Measurements from ENCODE around the gene ANK2.

Gene ANK2

GRCh38 chr4:113071805-113072204 lies 22.4 kb downstream of the ANK2 start:
- DNase-seq = no peak
- no peaks in the 10 kb centered on the region for H3K36me3 ChIP-seq (ENCODE audit: control insufficient read depth in 4 of 4, insufficient read depth in 4 of 4, low read length in 3 of 4)
- no peaks in the 10 kb centered on the region for H3K27me3 ChIP-seq (replicated peaks in 2 of 5; ENCODE audit: control insufficient read depth in 4 of 5, insufficient read depth in 5 of 5, low read length in 4 of 5)
- H3K9me3 ChIP-seq (ENCODE audit: control extremely low read depth in 1 of 5, control insufficient read depth in 4 of 5, insufficient read depth in 2 of 5, low read depth in 1 of 5, low read length in 4 of 5) = peaks cover 0 to 1% (median 0%) of the 10 kb centered on the region in 5 experiments
- no peaks in the 10 kb centered on the region for H3K4me1 ChIP-seq (ENCODE audit: control extremely low read depth in 1 of 4, control insufficient read depth in 4 of 4, insufficient read depth in 4 of 4, low read length in 3 of 4)
- ChIA-PET CTCF (no interaction called here), POLR2A (no interaction called here)
- H3K27ac ChIP-seq (ENCODE audit: insufficient read depth in 1 of 2, low read depth in 1 of 2, low read length in 2 of 2, poor library complexity in 1 of 2, severe bottlenecking in 2 of 2) = no peak overlapping the region
- no peak overlapping the region for H3K4me3 ChIP-seq (ENCODE audit: control insufficient read depth in 1 of 7, extremely low read depth in 1 of 7, insufficient read depth in 4 of 7, low read depth in 2 of 7, low read length in 6 of 7)
- 100% methylated on average over 1 of the region's 2 CpGs for WGBS (ENCODE audit: insufficient coverage)

- Histone ChIP-seq H3K4me3 (ENCODE audit: control insufficient read depth in 1 of 7, extremely low read depth in 1 of 7, insufficient read depth in 4 of 7, low read depth in 2 of 7, low read length in 6 of 7) (no peak overlapping the region), H3K27ac (ENCODE audit: insufficient read depth in 1 of 2, low read depth in 1 of 2, low read length in 2 of 2, poor library complexity in 1 of 2, severe bottlenecking in 2 of 2) (no peak overlapping the region), H3K27me3 (replicated peaks in 2 of 5; ENCODE audit: control insufficient read depth in 4 of 5, insufficient read depth in 5 of 5, low read length in 4 of 5) (no peaks in the 10 kb centered on the region), H3K4me1 (ENCODE audit: control extremely low read depth in 1 of 4, control insufficient read depth in 4 of 4, insufficient read depth in 4 of 4, low read length in 3 of 4) (no peaks in the 10 kb centered on the region), H3K9me3 (ENCODE audit: control extremely low read depth in 1 of 5, control insufficient read depth in 4 of 5, insufficient read depth in 2 of 5, low read depth in 1 of 5, low read length in 4 of 5) (peaks cover 0 to 1% (median 0%) of the 10 kb centered on the region in 5 experiments), H3K36me3 (ENCODE audit: control insufficient read depth in 4 of 4, insufficient read depth in 4 of 4, low read length in 3 of 4) (no peaks in the 10 kb centered on the region)
- WGBS (ENCODE audit: insufficient coverage) = 94% methylated on average over 7 of the region's 9 CpGs
- no peak for DNase-seq
- POLR2A ChIA-PET = no interaction called here
- CTCF ChIA-PET = no interaction called here
Measured at GRCh38 chr4:113073451-113074005, 24.1 kb downstream of the ANK2 start.

DNA sequence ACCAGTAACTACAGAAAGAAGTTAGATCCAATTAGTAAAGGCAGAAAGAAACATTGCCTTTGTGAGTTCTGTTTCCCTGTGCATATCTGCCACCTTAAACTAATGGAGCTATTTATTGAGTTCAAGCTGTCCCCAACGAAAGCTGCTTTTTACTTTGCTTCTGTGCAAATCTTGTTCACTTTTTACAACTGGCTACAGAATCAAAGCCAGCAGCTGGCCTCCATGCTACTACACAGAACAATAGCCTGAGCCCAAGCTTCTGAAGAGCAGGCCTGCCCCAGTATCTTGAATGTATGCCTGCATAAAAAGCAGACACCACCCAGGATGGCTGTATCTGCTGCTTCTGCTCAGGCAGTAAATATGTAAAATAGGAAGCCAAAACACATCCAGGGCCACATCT lies 28.1 kb downstream of the ANK2 start:
- Histone ChIP-seq H3K27ac (ENCODE audit: insufficient read depth in 1 of 2, low read depth in 1 of 2, low read length in 2 of 2, poor library complexity in 1 of 2, severe bottlenecking in 2 of 2) (no peak overlapping the region), H3K4me1 (ENCODE audit: control extremely low read depth in 1 of 4, control insufficient read depth in 4 of 4, insufficient read depth in 4 of 4, low read length in 3 of 4) (no peaks in the 10 kb centered on the region), H3K9me3 (ENCODE audit: control extremely low read depth in 1 of 5, control insufficient read depth in 4 of 5, insufficient read depth in 2 of 5, low read depth in 1 of 5, low read length in 4 of 5) (no peaks in the 10 kb centered on the region), H3K36me3 (ENCODE audit: control insufficient read depth in 4 of 4, insufficient read depth in 4 of 4, low read length in 3 of 4) (no peaks in the 10 kb centered on the region), H3K4me3 (ENCODE audit: control insufficient read depth in 1 of 7, extremely low read depth in 1 of 7, insufficient read depth in 4 of 7, low read depth in 2 of 7, low read length in 6 of 7) (no peak overlapping the region), H3K27me3 (replicated peaks in 2 of 5; ENCODE audit: control insufficient read depth in 4 of 5, insufficient read depth in 5 of 5, low read length in 4 of 5) (no peaks in the 10 kb centered on the region)
- CTCF ChIA-PET = no interaction called here
- POLR2A ChIA-PET = no interaction called here
- 85% methylated on average over 1 of the region's 1 CpG for WGBS (ENCODE audit: insufficient coverage)
- DNase-seq = no peak

- no peak overlapping the region for H3K4me3 ChIP-seq (ENCODE audit: control insufficient read depth in 1 of 7, extremely low read depth in 1 of 7, insufficient read depth in 4 of 7, low read depth in 2 of 7, low read length in 6 of 7)
- POLR2A ChIA-PET = no interaction called here
Measured at GRCh38 chr4:113078066-113078465, 28.6 kb downstream of the ANK2 start.

DNA sequence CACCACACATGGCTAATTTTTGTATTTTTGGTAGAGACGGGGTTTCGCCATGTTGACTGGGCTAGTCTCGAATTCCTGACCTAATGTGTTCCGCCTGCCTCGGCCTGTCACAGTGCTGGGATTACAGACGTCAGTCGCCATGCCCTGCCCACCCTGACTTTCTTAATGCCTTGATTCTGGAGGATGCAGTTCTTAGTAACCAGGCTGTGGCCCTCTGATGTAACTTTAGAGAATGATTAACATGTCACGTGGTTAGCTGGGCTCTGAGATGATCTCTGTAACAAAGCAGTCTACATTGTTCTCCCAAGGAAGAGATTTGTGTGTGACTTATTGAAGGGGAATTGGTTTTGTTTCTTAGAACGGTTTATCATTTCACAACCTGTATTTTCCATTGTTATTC lies 30.6 kb downstream of the ANK2 start:
- DNase-seq = no peak
- Histone ChIP-seq H3K27me3 (replicated peaks in 2 of 5; ENCODE audit: control insufficient read depth in 4 of 5, insufficient read depth in 5 of 5, low read length in 4 of 5) (no peaks in the 10 kb centered on the region), H3K4me1 (ENCODE audit: control extremely low read depth in 1 of 4, control insufficient read depth in 4 of 4, insufficient read depth in 4 of 4, low read length in 3 of 4) (no peaks in the 10 kb centered on the region), H3K4me3 (ENCODE audit: control insufficient read depth in 1 of 7, extremely low read depth in 1 of 7, insufficient read depth in 4 of 7, low read depth in 2 of 7, low read length in 6 of 7) (no peak overlapping the region), H3K9me3 (ENCODE audit: control extremely low read depth in 1 of 5, control insufficient read depth in 4 of 5, insufficient read depth in 2 of 5, low read depth in 1 of 5, low read length in 4 of 5) (no peaks in the 10 kb centered on the region), H3K36me3 (ENCODE audit: control insufficient read depth in 4 of 4, insufficient read depth in 4 of 4, low read length in 3 of 4) (no peaks in the 10 kb centered on the region), H3K27ac (ENCODE audit: insufficient read depth in 1 of 2, low read depth in 1 of 2, low read length in 2 of 2, poor library complexity in 1 of 2, severe bottlenecking in 2 of 2) (no peak overlapping the region)
- CTCF ChIA-PET = no interaction called here
- WGBS (ENCODE audit: insufficient coverage) = 96% methylated on average over 7 of the region's 9 CpGs
- POLR2A ChIA-PET = no interaction called here

More at GRCh38 chr4:113078066-113078465, 28.6 kb downstream of the ANK2 start:
- CTCF ChIA-PET = no interaction called here
- H3K9me3 ChIP-seq (ENCODE audit: control extremely low read depth in 1 of 5, control insufficient read depth in 4 of 5, insufficient read depth in 2 of 5, low read depth in 1 of 5, low read length in 4 of 5) = no peaks in the 10 kb centered on the region
- no peaks in the 10 kb centered on the region for H3K4me1 ChIP-seq (ENCODE audit: control extremely low read depth in 1 of 4, control insufficient read depth in 4 of 4, insufficient read depth in 4 of 4, low read length in 3 of 4)
- H3K36me3 ChIP-seq (ENCODE audit: control insufficient read depth in 4 of 4, insufficient read depth in 4 of 4, low read length in 3 of 4) = no peaks in the 10 kb centered on the region
- H3K27me3 ChIP-seq (replicated peaks in 2 of 5; ENCODE audit: control insufficient read depth in 4 of 5, insufficient read depth in 5 of 5, low read length in 4 of 5) = no peaks in the 10 kb centered on the region
- 100% methylated on average over 3 of the region's 5 CpGs for WGBS (ENCODE audit: insufficient coverage)
- DNase-seq = no peak
- H3K27ac ChIP-seq (ENCODE audit: insufficient read depth in 1 of 2, low read depth in 1 of 2, low read length in 2 of 2, poor library complexity in 1 of 2, severe bottlenecking in 2 of 2) = no peak overlapping the region

DNA sequence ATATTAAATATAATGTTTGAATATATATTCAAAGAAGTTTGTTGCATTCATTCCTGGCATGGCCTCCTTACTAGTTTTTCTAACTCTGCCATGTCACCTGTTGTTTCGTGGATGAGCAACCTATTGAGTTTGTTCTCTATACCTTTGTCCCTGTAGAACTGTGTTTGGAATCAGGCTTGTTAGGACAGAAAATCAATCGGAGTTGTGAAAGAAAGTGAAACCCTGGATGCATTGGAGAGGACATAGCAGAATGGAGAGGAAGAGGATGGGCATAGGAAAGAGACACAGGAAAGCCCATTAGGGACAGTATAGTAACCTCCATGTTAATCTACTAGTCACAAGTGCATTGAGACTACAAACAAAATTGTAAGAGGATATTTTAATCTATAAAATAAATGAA lies 31.2 kb downstream of the ANK2 start:
- Histone ChIP-seq H3K9me3 (ENCODE audit: control extremely low read depth in 1 of 5, control insufficient read depth in 4 of 5, insufficient read depth in 2 of 5, low read depth in 1 of 5, low read length in 4 of 5) (no peaks in the 10 kb centered on the region), H3K4me3 (ENCODE audit: control insufficient read depth in 1 of 7, extremely low read depth in 1 of 7, insufficient read depth in 4 of 7, low read depth in 2 of 7, low read length in 6 of 7) (no peak overlapping the region), H3K27ac (ENCODE audit: insufficient read depth in 1 of 2, low read depth in 1 of 2, low read length in 2 of 2, poor library complexity in 1 of 2, severe bottlenecking in 2 of 2) (no peak overlapping the region), H3K36me3 (ENCODE audit: control insufficient read depth in 4 of 4, insufficient read depth in 4 of 4, low read length in 3 of 4) (no peaks in the 10 kb centered on the region), H3K4me1 (ENCODE audit: control extremely low read depth in 1 of 4, control insufficient read depth in 4 of 4, insufficient read depth in 4 of 4, low read length in 3 of 4) (no peaks in the 10 kb centered on the region), H3K27me3 (replicated peaks in 2 of 5; ENCODE audit: control insufficient read depth in 4 of 5, insufficient read depth in 5 of 5, low read length in 4 of 5) (no peaks in the 10 kb centered on the region)
- POLR2A ChIA-PET = no interaction called here
- 100% methylated on average over 1 of the region's 2 CpGs for WGBS (ENCODE audit: insufficient coverage)
- no peak for DNase-seq
- CTCF ChIA-PET = no interaction called here

GRCh38 chr4:113083346-113083745 lies 33.9 kb downstream of the ANK2 start:
- CTCF ChIA-PET = no interaction called here
- 100% methylated on average over 1 of the region's 1 CpG for WGBS (ENCODE audit: insufficient coverage)
- POLR2A ChIA-PET = no interaction called here

More at GRCh38 chr4:113083346-113083745, 33.9 kb downstream of the ANK2 start:
- Histone ChIP-seq H3K9me3 (ENCODE audit: control extremely low read depth in 1 of 5, control insufficient read depth in 4 of 5, insufficient read depth in 2 of 5, low read depth in 1 of 5, low read length in 4 of 5) (no peaks in the 10 kb centered on the region), H3K4me1 (ENCODE audit: control extremely low read depth in 1 of 4, control insufficient read depth in 4 of 4, insufficient read depth in 4 of 4, low read length in 3 of 4) (no peaks in the 10 kb centered on the region), H3K4me3 (ENCODE audit: control insufficient read depth in 1 of 7, extremely low read depth in 1 of 7, insufficient read depth in 4 of 7, low read depth in 2 of 7, low read length in 6 of 7) (no peak overlapping the region), H3K36me3 (ENCODE audit: control insufficient read depth in 4 of 4, insufficient read depth in 4 of 4, low read length in 3 of 4) (no peaks in the 10 kb centered on the region), H3K27ac (ENCODE audit: insufficient read depth in 1 of 2, low read depth in 1 of 2, low read length in 2 of 2, poor library complexity in 1 of 2, severe bottlenecking in 2 of 2) (no peak overlapping the region), H3K27me3 (replicated peaks in 2 of 5; ENCODE audit: control insufficient read depth in 4 of 5, insufficient read depth in 5 of 5, low read length in 4 of 5) (no peaks in the 10 kb centered on the region)
- DNase-seq = no peak

Measured in common myeloid progenitor, CD34-positive (primary cell).